HepG2 (cell line): ENCODE measurements around the gene CDKN2A. TPM values are rescaled to one million over a fixed set of nuclear protein-coding genes. Genes with fewer than 3 reads are reported as not detected.

Experiments
- ARHGAP35 ChIP-seq: sonication (generic); formaldehyde crosslinking; IDR thresholded peaks from 2 replicates; pipeline ENCODE4 v1.9.0; 2022; ENCODE audit warnings: mild to moderate bottlenecking, inconsistent platforms, moderate library complexity, missing genetic modification reagents, borderline replicate concordance
- EHMT2 ChIP-seq: fragments of 200-600 bp; sonication (generic); IDR thresholded peaks from 2 replicates; pipeline ENCODE4 v1.7.0; 2017; ENCODE audit warnings: antibody characterized with exemption, low read depth, low read length, borderline replicate concordance
- GLI4 ChIP-seq: sonication (generic); formaldehyde crosslinking; IDR thresholded peaks from 2 replicates; pipeline ENCODE4 v1.5.1; 2020; ENCODE audit warnings: missing genetic modification reagents, mild to moderate bottlenecking, moderate library complexity, borderline replicate concordance
- KLF16 ChIP-seq, 2 experiments: sonication (generic) in 1 of 2; formaldehyde crosslinking in 1 of 2; IDR thresholded peaks; 2 replicates each; pipeline versions ENCODE4 v1.6.1 to v1.8.0; 2016 to 2023; ENCODE audit warnings: missing genetic modification reagents in 2 of 2, missing compliant biosample characterization in 1 of 2
- KLF9 ChIP-seq: IDR thresholded peaks from 2 replicates; pipeline ENCODE4 v1.6.1; 2016; ENCODE audit warnings: low read depth
- NFIC ChIP-seq: IDR thresholded peaks from 2 replicates; pipeline ENCODE4 v1.6.1; 2012; ENCODE audit warnings: mild to moderate bottlenecking, low read length, inconsistent platforms
- ZBTB3 ChIP-seq: sonication (generic); formaldehyde crosslinking; IDR thresholded peaks from 2 replicates; pipeline ENCODE4 v1.4.0; 2020; ENCODE audit warnings: low read depth, mild to moderate bottlenecking, moderate library complexity, missing genetic modification reagents, borderline replicate concordance
- ZNF317 ChIP-seq: sonication (generic); formaldehyde crosslinking; IDR thresholded peaks from 2 replicates; pipeline ENCODE4 v1.5.0; 2020; ENCODE audit warnings: mild to moderate bottlenecking, missing genetic modification reagents
- ZNF333 ChIP-seq: sonication (generic); formaldehyde crosslinking; IDR thresholded peaks from 2 replicates; pipeline ENCODE4 v1.4.0; 2020; ENCODE audit warnings: mild to moderate bottlenecking, missing genetic modification reagents, borderline replicate concordance
- ZNF550 ChIP-seq: sonication (generic); formaldehyde crosslinking; IDR thresholded peaks from 2 replicates; pipeline ENCODE4 v1.4.0; 2020; ENCODE audit warnings: mild to moderate bottlenecking, missing genetic modification reagents, borderline replicate concordance
- ZNF589 ChIP-seq: sonication (generic); formaldehyde crosslinking; conservative IDR thresholded peaks from 2 replicates; pipeline ENCODE4 v1.8.0; 2022; ENCODE audit warnings: mild to moderate bottlenecking, moderate library complexity, missing genetic modification reagents
- ZNF788 ChIP-seq: sonication (generic); formaldehyde crosslinking; IDR thresholded peaks from 2 replicates; pipeline ENCODE4 v1.5.0; 2020; ENCODE audit warnings: mild to moderate bottlenecking, missing genetic modification reagents, borderline replicate concordance
- ZNF792 ChIP-seq: IDR thresholded peaks from 2 replicates; pipeline ENCODE4 v1.6.1; 2016
- ZSCAN25 ChIP-seq: sonication (generic); formaldehyde crosslinking; IDR thresholded peaks from 2 replicates; pipeline ENCODE4 v1.8.0; 2022; ENCODE audit warnings: mild to moderate bottlenecking, missing genetic modification reagents
- polyA plus RNA-seq, 8 experiments: library from polyadenylated mRNA; depleted of rRNA in 3 of 8; stranded (reverse) in 7 of 8; unstranded in 1 of 8; fragments of >200 nt; fragmentation: Illumina TruSeq in 4 of 8; extraction: Trizol in 4 of 8; gene quantifications; 2 replicates each; pipeline versions ENCODE4 v1.2.1 to v1.2.3, GENCODE V29; 2011 to 2016; ENCODE audit warnings: low read depth in 4 of 8, missing spikeins in 1 of 8, mixed read lengths in 1 of 8; ENCODE audit not compliant: insufficient read depth in 1 of 8
- total RNA-seq, 5 experiments: library from RNA; depleted of rRNA; stranded (reverse); fragments of >200 nt; fragmentation: Illumina TruSeq; extraction: Trizol; gene quantifications; 2 replicates each; pipeline ENCODE4 v1.2.3, GENCODE V29; 2016; ENCODE audit warnings: low read depth in 1 of 5
- TF ChIP-seq, protein P1 (sequence below): IDR thresholded peaks from 2 replicates; pipeline ENCODE4 v1.6.1; 2016
- TF ChIP-seq, protein P2 (sequence below): sonication (generic); formaldehyde crosslinking; IDR thresholded peaks from 2 replicates; pipeline ENCODE4 v1.4.0; 2020; ENCODE audit warnings: missing genetic modification reagents
- TF ChIP-seq, protein P3 (sequence below): sonication (generic); formaldehyde crosslinking; IDR thresholded peaks from 2 replicates; pipeline ENCODE4 v1.5.1; 2020; ENCODE audit warnings: mild to moderate bottlenecking, moderate library complexity, missing genetic modification reagents
- TF ChIP-seq, protein P4 (sequence below): sonication (generic); formaldehyde crosslinking; IDR thresholded peaks from 2 replicates; pipeline ENCODE4 v1.8.1; 2023; ENCODE audit warnings: mild to moderate bottlenecking, missing genetic modification reagents
- TF ChIP-seq, protein P5 (sequence below): sonication (generic); formaldehyde crosslinking; IDR thresholded peaks from 2 replicates; pipeline ENCODE4 v1.4.0; 2020; ENCODE audit warnings: missing genetic modification reagents, mild to moderate bottlenecking, borderline replicate concordance

The CDKN2A gene
- total and polyA plus RNA-seq, 2 of the 13 experiments (the other 11 are each of a cell fraction or from before 2014, with no cell fraction given): 4.2 to 4.8 TPM

DNA sequence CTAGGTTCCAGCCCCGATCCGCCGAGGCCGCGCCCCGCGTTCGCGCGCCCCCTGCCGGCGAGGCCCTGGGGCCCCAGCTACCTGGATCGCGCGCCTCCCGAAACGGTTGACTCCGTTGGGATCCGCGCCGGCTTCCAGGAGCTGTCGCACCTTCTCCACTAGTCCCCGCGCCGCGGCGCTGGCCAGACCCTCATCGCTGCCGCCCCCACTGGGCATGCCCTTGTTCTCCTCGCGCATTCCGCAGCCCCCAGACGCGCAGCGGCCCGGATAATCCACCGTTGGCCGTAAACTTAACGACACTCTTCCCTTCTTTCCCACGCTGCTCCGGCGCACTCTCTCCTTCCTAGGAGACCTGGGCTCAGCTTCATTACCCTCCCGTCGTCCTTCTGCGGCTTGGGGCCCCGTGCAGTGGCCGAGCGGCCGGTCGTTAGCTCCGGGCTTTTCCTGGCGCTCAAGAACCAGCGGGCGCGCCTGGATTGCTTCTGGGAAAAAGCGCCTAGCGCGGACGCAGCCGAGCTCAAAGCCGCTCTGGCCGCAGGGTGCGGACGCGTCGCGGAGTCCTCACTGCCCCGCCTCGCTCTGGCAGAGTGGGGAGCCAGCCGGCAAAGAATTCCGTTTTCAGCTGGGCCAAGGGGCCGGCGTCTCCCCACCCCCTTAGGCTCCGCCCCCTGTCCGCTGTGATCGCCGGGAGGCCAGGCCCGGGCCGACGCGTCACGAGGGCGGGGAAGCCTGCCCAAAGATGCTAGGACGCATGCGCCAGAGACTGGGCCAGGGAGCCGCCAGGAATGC, 14.7 kb upstream of the CDKN2A start, which contains the start of gene CDKN2B (continued):
- TF ChIP-seq KLF9 (CRISPR knock-in tag) (no peak), NFIC (no peak), KLF16 (CRISPR knock-in tag; IDR thresholded peaks at IDR 0.05) (0 out of 4 replicates have a peak, but pooled peaks of 1 of the 2 experiments have one; percentile 20), ZNF792 (CRISPR knock-in tag) (no peak), ZNF550 (CRISPR knock-in tag) (no peak), ZBTB3 (CRISPR knock-in tag) (no peak), ARHGAP35 (peak; percentile 58), GLI4 (CRISPR knock-in tag) (peak; percentile 62; the same call in 1 of the 2 replicates), EHMT2 (no peak), ZNF788 (CRISPR knock-in tag) (peak; percentile 43; the same call in 1 of the 2 replicates), ZNF589 (CRISPR knock-in tag) (no peak), ZNF333 (0 out of 2 replicates have a peak, but pooled peaks have one; percentile 36), ZNF317 (CRISPR knock-in tag) (peak; percentile 74; the same call in 1 of the 2 replicates), ZSCAN25 (no peak)
- TF ChIP-seq, protein P1, sequence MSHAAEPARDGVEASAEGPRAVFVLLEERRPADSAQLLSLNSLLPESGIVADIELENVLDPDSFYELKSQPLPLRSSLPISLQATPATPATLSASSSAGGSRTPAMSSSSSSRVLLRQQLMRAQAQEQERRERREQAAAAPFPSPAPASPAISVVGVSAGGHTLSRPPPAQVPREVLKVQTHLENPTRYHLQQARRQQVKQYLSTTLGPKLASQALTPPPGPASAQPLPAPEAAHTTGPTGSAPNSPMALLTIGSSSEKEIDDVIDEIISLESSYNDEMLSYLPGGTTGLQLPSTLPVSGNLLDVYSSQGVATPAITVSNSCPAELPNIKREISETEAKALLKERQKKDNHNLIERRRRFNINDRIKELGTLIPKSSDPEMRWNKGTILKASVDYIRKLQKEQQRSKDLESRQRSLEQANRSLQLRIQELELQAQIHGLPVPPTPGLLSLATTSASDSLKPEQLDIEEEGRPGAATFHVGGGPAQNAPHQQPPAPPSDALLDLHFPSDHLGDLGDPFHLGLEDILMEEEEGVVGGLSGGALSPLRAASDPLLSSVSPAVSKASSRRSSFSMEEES (CRISPR knock-in tag): peak; percentile 33; the same call in 1 of the 2 replicates
- TF ChIP-seq, protein P2, sequence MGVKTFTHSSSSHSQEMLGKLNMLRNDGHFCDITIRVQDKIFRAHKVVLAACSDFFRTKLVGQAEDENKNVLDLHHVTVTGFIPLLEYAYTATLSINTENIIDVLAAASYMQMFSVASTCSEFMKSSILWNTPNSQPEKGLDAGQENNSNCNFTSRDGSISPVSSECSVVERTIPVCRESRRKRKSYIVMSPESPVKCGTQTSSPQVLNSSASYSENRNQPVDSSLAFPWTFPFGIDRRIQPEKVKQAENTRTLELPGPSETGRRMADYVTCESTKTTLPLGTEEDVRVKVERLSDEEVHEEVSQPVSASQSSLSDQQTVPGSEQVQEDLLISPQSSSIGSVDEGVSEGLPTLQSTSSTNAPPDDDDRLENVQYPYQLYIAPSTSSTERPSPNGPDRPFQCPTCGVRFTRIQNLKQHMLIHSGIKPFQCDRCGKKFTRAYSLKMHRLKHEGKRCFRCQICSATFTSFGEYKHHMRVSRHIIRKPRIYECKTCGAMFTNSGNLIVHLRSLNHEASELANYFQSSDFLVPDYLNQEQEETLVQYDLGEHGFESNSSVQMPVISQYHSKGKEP (CRISPR knock-in tag): no peak
- TF ChIP-seq, protein P3, sequence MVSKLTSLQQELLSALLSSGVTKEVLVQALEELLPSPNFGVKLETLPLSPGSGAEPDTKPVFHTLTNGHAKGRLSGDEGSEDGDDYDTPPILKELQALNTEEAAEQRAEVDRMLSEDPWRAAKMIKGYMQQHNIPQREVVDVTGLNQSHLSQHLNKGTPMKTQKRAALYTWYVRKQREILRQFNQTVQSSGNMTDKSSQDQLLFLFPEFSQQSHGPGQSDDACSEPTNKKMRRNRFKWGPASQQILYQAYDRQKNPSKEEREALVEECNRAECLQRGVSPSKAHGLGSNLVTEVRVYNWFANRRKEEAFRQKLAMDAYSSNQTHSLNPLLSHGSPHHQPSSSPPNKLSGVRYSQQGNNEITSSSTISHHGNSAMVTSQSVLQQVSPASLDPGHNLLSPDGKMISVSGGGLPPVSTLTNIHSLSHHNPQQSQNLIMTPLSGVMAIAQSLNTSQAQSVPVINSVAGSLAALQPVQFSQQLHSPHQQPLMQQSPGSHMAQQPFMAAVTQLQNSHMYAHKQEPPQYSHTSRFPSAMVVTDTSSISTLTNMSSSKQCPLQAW (CRISPR knock-in tag): peak; percentile 44; the same call in 1 of the 2 replicates
- TF ChIP-seq, protein P4, sequence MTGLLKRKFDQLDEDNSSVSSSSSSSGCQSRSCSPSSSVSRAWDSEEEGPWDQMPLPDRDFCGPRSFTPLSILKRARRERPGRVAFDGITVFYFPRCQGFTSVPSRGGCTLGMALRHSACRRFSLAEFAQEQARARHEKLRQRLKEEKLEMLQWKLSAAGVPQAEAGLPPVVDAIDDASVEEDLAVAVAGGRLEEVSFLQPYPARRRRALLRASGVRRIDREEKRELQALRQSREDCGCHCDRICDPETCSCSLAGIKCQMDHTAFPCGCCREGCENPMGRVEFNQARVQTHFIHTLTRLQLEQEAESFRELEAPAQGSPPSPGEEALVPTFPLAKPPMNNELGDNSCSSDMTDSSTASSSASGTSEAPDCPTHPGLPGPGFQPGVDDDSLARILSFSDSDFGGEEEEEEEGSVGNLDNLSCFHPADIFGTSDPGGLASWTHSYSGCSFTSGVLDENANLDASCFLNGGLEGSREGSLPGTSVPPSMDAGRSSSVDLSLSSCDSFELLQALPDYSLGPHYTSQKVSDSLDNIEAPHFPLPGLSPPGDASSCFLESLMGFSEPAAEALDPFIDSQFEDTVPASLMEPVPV (CRISPR knock-in tag): peak; percentile 60; the same call in 1 of the 2 replicates
- TF ChIP-seq, protein P5, sequence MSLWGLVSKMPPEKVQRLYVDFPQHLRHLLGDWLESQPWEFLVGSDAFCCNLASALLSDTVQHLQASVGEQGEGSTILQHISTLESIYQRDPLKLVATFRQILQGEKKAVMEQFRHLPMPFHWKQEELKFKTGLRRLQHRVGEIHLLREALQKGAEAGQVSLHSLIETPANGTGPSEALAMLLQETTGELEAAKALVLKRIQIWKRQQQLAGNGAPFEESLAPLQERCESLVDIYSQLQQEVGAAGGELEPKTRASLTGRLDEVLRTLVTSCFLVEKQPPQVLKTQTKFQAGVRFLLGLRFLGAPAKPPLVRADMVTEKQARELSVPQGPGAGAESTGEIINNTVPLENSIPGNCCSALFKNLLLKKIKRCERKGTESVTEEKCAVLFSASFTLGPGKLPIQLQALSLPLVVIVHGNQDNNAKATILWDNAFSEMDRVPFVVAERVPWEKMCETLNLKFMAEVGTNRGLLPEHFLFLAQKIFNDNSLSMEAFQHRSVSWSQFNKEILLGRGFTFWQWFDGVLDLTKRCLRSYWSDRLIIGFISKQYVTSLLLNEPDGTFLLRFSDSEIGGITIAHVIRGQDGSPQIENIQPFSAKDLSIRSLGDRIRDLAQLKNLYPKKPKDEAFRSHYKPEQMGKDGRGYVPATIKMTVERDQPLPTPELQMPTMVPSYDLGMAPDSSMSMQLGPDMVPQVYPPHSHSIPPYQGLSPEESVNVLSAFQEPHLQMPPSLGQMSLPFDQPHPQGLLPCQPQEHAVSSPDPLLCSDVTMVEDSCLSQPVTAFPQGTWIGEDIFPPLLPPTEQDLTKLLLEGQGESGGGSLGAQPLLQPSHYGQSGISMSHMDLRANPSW: no peak
